Endometrial microvascular endothelial cells (primary cell): ENCODE measurements around the gene RDH16. TPM values are rescaled to one million over a fixed set of nuclear protein-coding genes. Genes with fewer than 3 reads are reported as not detected.
"Not testable (repeated sequence)": the region's sequence is repeated elsewhere in the genome, so short reads cannot be mapped to it uniquely, and the experiment has no call there.

Experiments used
- in situ Hi-C: cut with HindIII; loops from 2 replicates; pipeline ENCODE4 v1.10.0; 2017; ENCODE audit warnings: low sequenced_read_pairs, low pct_unique_long_range_greater_than_20kb; ENCODE audit errors: inconsistent ontology term
- total RNA-seq: library from RNA; depleted of rRNA; stranded (reverse); fragments of >200 nt; gene quantifications from one replicate; pipeline ENCODE4 v1.2.3, GENCODE V29; 2015; ENCODE audit errors: inconsistent ontology term

Gene RDH16
- total RNA-seq, 1 donor from 2014 or later, result not detected

GRCh38 chr12:56932146-56932545 is 25.3 kb downstream of the RDH16 start:
- in situ Hi-C loops, result no loop called here

- in situ Hi-C loops, result no loop called here
Measured at GRCh38 chr12:56931474-56931978, 25.9 kb downstream of the RDH16 start.

GRCh38 chr12:56930241-56930640 is 27.2 kb downstream of the RDH16 start:
- in situ Hi-C loops, result no loop called here

- in situ Hi-C loops, result no loop called here
Measured at GRCh38 chr12:56929780-56930179, 27.6 kb downstream of the RDH16 start.

- in situ Hi-C loops, result no loop called here
Measured at GRCh38 chr12:56928262-56928661, 29.1 kb downstream of the RDH16 start.

GRCh38 chr12:56927281-56927680 is 30.1 kb downstream of the RDH16 start:
- in situ Hi-C loops, result no loop called here

- in situ Hi-C loops, result no loop called here
Measured at GRCh38 chr12:56922031-56922430, 35.4 kb downstream of the RDH16 start.

- in situ Hi-C loops, result no loop called here
Measured at GRCh38 chr12:56921346-56921745, 36.1 kb downstream of the RDH16 start.

- in situ Hi-C loops, result not testable (repeated sequence)
Measured at GRCh38 chr12:56918139-56918538, 39.3 kb downstream of the RDH16 start.

- in situ Hi-C loops, result no loop called here
Measured at GRCh38 chr12:56916996-56917333, 40.4 kb downstream of the RDH16 start.

- in situ Hi-C loops, result no loop called here
Measured at GRCh38 chr12:56916296-56916995, 41.0 kb downstream of the RDH16 start.

- in situ Hi-C loops, result no loop called here
Measured at GRCh38 chr12:56914724-56915123, 42.7 kb downstream of the RDH16 start.

GRCh38 chr12:56914256-56914655 is 43.2 kb downstream of the RDH16 start:
- in situ Hi-C loops, result no loop called here

- in situ Hi-C loops, result not testable (repeated sequence)
Measured at GRCh38 chr12:56909403-56909802, 48.0 kb downstream of the RDH16 start.

- in situ Hi-C loops, result no loop called here
Measured at GRCh38 chr12:56908136-56908535, 49.3 kb downstream of the RDH16 start.

GRCh38 chr12:56905852-56906251 is 51.6 kb downstream of the RDH16 start:
- in situ Hi-C loops, result no loop called here

GRCh38 chr12:56903374-56903773 is 54.0 kb downstream of the RDH16 start:
- in situ Hi-C loops, result no loop called here
